Activated CD8-positive, alpha-beta T cell treated with anti-CD3 and anti-CD28 coated beads for 36 hours (primary cell): Measurements from ENCODE around the gene LCE3D. TPM values are rescaled to one million over a fixed set of nuclear protein-coding genes. Genes with fewer than 3 reads are reported as not detected.

Experiments used
- ATAC-seq: fragments of 200-7000 bp; cut with Tn5 transposase; one replicate; pipeline ENCODE4 v1.10.0; 2021; ENCODE audit warnings: mild to moderate bottlenecking, moderate library complexity
- CTCF ChIA-PET: fragments of 350-600 bp; sonication (Branson Sonifier 250); formaldehyde crosslinking; loops from one replicate; lab custom pipeline; 2021; ENCODE audit warnings: antibody characterized with exemption; lab: Charles Lee
- POLR2A ChIA-PET: fragments of 350-600 bp; sonication (Branson Sonifier 250); formaldehyde crosslinking; loops from one replicate; lab custom pipeline; 2021; ENCODE audit warnings: antibody characterized with exemption; lab: Charles Lee
- DNase-seq: peaks from one replicate; pipeline ENCODE4 v3.0.0-alpha.2; 2020
- H3K27ac Mint-ChIP-seq: one replicate; pipeline ENCODE4 v1.8.0; 2021; ENCODE audit warnings: mild to moderate bottlenecking, mixed read lengths
- H3K27me3 Mint-ChIP-seq: one replicate; pipeline ENCODE4 v1.8.0; 2021; ENCODE audit warnings: mixed read lengths
- H3K36me3 Mint-ChIP-seq: one replicate; pipeline ENCODE4 v1.8.0; 2021; ENCODE audit warnings: low read depth, mixed read lengths
- H3K4me1 Mint-ChIP-seq: one replicate; pipeline ENCODE4 v1.8.0; 2021; ENCODE audit warnings: low read depth, mixed read lengths
- H3K4me3 Mint-ChIP-seq: one replicate; pipeline ENCODE4 v1.8.0; 2021; ENCODE audit warnings: mild to moderate bottlenecking, moderate library complexity, mixed read lengths
- H3K9me3 Mint-ChIP-seq: one replicate; pipeline ENCODE4 v1.8.0; 2021; ENCODE audit warnings: mixed read lengths
- CTCF ChIP-seq: fragments of 200-600 bp; IDR thresholded peaks from one replicate; pipeline ENCODE4 v1.8.0; 2022; ENCODE audit warnings: antibody characterized with exemption, mild to moderate bottlenecking
- intact Hi-C: fragments of 100-400 bp; cut with micrococcal nuclease; formaldehyde crosslinking; loops from one replicate; pipeline ENCODE4 v1.10.0; 2022
- total RNA-seq, 2 experiments: library from RNA; stranded (reverse); gene quantifications; one replicate each; pipeline ENCODE4 v1.2.3, GENCODE V29; 2021

Gene LCE3D
- not detected for total RNA-seq

DNA sequence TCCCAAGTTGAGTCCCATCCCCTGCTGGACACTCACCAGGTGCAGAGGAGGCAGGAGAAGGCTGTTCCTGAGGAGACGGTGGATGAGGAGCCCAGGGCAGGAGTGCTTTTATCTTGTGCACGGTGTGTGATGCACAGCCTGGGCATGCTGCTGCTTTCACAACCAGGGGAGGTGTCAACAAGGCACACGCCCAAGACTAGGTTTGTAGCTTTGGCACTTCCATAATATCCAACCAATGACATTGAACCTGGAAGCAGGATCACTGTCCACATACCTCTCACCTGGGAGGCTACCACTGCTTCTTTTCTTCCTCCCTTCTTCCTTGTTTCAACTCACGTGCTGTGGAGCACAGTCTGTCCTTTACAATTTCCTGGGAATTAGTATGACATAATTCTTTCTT lies at the start of gene LCE3D:
LCE3D (minus strand) TSS at position 84 of the 400 bp plus-strand sequence. CDS start 580 bp downstream, outside the sequence.
- ChIA-PET POLR2A (no interaction called here), CTCF (no interaction called here)
- Mint-ChIP-seq H3K36me3 (no peaks in the 10 kb centered on the region), H3K27me3 (peaks cover 8% of the 10 kb centered on the region), H3K4me3 (no peak within 1 kb of the TSS), H3K9me3 (no peaks in the 10 kb centered on the region), H3K27ac (no peak within 1 kb of the TSS), H3K4me1 (no peaks in the 10 kb centered on the region)
- TF ChIP-seq CTCF: no peak
- DNase-seq (no peak), ATAC-seq (no peak)
- intact Hi-C loops: no loop called here

DNA sequence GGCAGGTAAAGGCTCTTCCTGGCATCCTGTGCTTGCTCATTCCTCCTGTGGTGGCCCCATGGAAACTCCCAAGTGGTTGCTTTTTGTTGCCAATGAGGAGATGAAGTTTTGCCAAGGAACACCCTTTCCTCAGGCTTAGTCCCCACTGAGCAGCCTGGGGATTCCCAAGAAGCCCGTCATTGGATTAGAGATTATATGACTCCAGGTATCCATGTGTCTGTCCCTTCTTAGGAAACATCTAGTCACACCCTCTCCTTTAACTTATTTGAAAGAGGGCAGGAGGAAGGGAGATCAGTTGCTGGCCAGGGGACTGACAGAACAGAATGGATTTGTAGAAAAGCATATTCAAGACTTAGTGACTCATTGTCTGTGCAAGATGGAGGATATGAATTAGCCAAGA lies 46.4 kb upstream of the LCE3D start:
- Mint-ChIP-seq H3K36me3 (no peaks in the 10 kb centered on the region), H3K4me3 (no peak overlapping the region), H3K27ac (no peak overlapping the region), H3K27me3 (peaks cover 21% of the 10 kb centered on the region), H3K9me3 (no peaks in the 10 kb centered on the region), H3K4me1 (peaks cover 3% of the 10 kb centered on the region)
- ChIA-PET POLR2A (no interaction called here), CTCF (no interaction called here)
- DNase-seq (no peak), ATAC-seq (no peak)
- TF ChIP-seq CTCF: no peak
- intact Hi-C loops: no loop called here

- Mint-ChIP-seq H3K27me3 (peaks cover 18% of the 10 kb centered on the region), H3K27ac (no peak overlapping the region), H3K9me3 (peaks cover 9% of the 10 kb centered on the region), H3K4me3 (no peak overlapping the region), H3K36me3 (no peaks in the 10 kb centered on the region), H3K4me1 (peaks cover 3% of the 10 kb centered on the region)
- ChIA-PET CTCF (interaction anchor here (0.7 to 1.2 kb wide), 3 partner anchors 16 to 34 kb away, joined by 3 read pairs; no protein-coding TSS in a partner anchor), POLR2A (no interaction called here)
- intact Hi-C loops: no loop called here
- ATAC-seq (peak; percentile 55), DNase-seq (peak; percentile 41)
- TF ChIP-seq CTCF: peak; percentile 58
These were observed 43.0 kb upstream of the LCE3D start for GRCh38 chr1:152623203-152623844.

DNA sequence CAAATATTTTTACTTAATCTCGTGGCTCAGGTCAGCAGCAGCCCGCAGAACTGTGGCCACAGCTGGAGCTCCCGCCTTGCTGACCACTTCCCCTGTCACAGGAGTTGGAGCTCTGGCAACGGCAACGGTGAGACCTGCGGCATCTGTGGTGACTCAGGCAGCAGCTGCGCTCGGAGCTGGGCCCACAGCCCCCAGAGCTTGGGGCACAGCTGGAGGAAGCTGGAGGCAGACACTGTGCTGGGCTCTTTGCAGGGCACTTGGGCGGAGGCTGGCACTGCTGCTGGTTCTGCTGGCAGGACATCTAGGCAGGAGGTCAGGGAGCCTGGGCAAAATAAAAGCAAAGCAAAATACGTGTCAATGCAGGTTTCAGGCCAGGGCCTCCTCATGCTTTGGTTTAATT lies 42.5 kb upstream of the LCE3D start, which contains the start of gene LCE3A:
LCE3A (minus strand) TSS at position 301 of the 400 bp plus-strand sequence; CDS start at position 301, 0 bp downstream.
- DNase-seq: peak; percentile 7
- ATAC-seq: no peak
- Mint-ChIP-seq H3K9me3 (peaks cover 9% of the 10 kb centered on the region), H3K27ac (no peak within 1 kb of the TSS), H3K36me3 (no peaks in the 10 kb centered on the region), H3K4me3 (no peak within 1 kb of the TSS), H3K27me3 (peaks cover 18% of the 10 kb centered on the region), H3K4me1 (peaks cover 3% of the 10 kb centered on the region)
- intact Hi-C loops: no loop called here
- no peak for TF ChIP-seq CTCF
- POLR2A ChIA-PET: no interaction called here
- CTCF ChIA-PET: interaction anchor here (1.0 to 1.3 kb wide), 3 partner anchors 17 to 45 kb away, joined by 3 read pairs; no protein-coding TSS in a partner anchor

DNA sequence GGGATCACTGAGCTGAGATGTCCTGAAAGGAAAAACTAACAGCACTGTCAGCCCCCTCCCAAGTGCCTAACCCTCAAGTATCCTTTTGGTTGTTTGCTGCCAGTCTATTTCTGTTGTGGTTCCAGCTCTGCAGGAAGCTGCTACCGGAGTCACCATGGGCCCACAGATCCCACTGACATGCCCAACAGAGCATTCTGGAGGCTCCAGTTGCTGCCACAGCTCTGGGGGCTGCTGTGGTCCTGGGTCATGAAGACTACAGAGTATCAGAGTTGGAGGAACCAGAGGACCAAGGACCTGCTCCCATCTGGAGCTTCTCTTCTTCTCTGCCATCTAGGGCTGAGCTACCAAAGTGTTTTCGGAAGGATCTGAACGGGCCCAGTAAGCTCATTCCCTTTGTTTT lies 41.7 kb upstream of the LCE3D start:
- intact Hi-C loops: no loop called here
- H3K4me3 Mint-ChIP-seq: no peak overlapping the region
- CTCF ChIA-PET: interaction anchor here (1.2 to 1.3 kb wide), 2 partner anchors 26 to 44 kb away, joined by 3 read pairs; no protein-coding TSS in a partner anchor

More for the DNA sequence above, 41.7 kb upstream of the LCE3D start:
- no peak overlapping the region for H3K27ac Mint-ChIP-seq
- peaks cover 16% of the 10 kb centered on the region for H3K27me3 Mint-ChIP-seq
- POLR2A ChIA-PET: no interaction called here
- no peak for TF ChIP-seq CTCF
- H3K4me1 Mint-ChIP-seq: peaks cover 3% of the 10 kb centered on the region
- H3K36me3 Mint-ChIP-seq: no peaks in the 10 kb centered on the region
- no peak for DNase-seq
- H3K9me3 Mint-ChIP-seq: peaks cover 9% of the 10 kb centered on the region
- ATAC-seq: no peak
